Loucy (cell line): Measurements from ENCODE around the gene PYY.

Source experiments
- CTCF ChIP-seq: fragments of 200-600 bp; sonication (generic); conservative IDR thresholded peaks from 2 replicates; pipeline ENCODE4 v1.5.1; 2014; ENCODE audit warnings: mild to moderate bottlenecking, antibody characterized with exemption, low read length
- EZH2phosphoT487 ChIP-seq: fragments of 200-600 bp; IDR thresholded peaks from 2 replicates; pipeline ENCODE4 v1.6.1; 2018; ENCODE audit warnings: antibody characterized with exemption, mild to moderate bottlenecking, moderate library complexity, borderline replicate concordance

- no peak for TF ChIP-seq CTCF
- TF ChIP-seq EZH2phosphoT487 = no peak
Measured at GRCh38 chr17:43952351-43952723, 1.4 kb downstream of the PYY start.
